DOHH2 (cell line): ENCODE measurements around the gene CRTAP.

Experiments used
- H3F3A ChIP-seq: fragments of 200-600 bp; sonication (generic), shearing (Covaris generic); 2 replicates; pipeline ENCODE4 v1.6.0; 2016; ENCODE audit warnings: antibody characterized with exemption, mild to moderate bottlenecking; ENCODE audit not compliant: control insufficient read depth, insufficient read depth
- H3K27ac ChIP-seq: fragments of 200-600 bp; sonication (generic); 2 replicates; pipeline ENCODE4 v1.5.1; 2014; ENCODE audit warnings: low read depth, mild to moderate bottlenecking, low read length, moderate library complexity
- H3K27me3 ChIP-seq: fragments of 200-600 bp; sonication (generic); 2 replicates; pipeline ENCODE4 v1.6.1; 2014; ENCODE audit warnings: mild to moderate bottlenecking, low read length, mixed read lengths; ENCODE audit not compliant: control insufficient read depth
- H3K36me3 ChIP-seq: fragments of 200-600 bp; sonication (generic); 2 replicates; pipeline ENCODE4 v1.6.1; 2014; ENCODE audit warnings: mild to moderate bottlenecking, low read length, moderate library complexity, mixed read lengths; ENCODE audit not compliant: control insufficient read depth
- H3K4me1 ChIP-seq: fragments of 200-600 bp; sonication (generic); 2 replicates; pipeline ENCODE4 v1.6.1; 2014; ENCODE audit warnings: mild to moderate bottlenecking, low read length, mixed read lengths; ENCODE audit not compliant: control insufficient read depth
- H3K4me2 ChIP-seq: fragments of 200-600 bp; sonication (generic); 2 replicates; pipeline ENCODE4 v1.6.0; 2014; ENCODE audit warnings: mild to moderate bottlenecking, low read length, moderate library complexity
- H3K4me3 ChIP-seq: fragments of 200-600 bp; sonication (generic); 2 replicates; pipeline ENCODE4 v1.5.1; 2014; ENCODE audit warnings: mild to moderate bottlenecking, low read length, mixed read lengths
- H3K79me2 ChIP-seq: fragments of 200-600 bp; sonication (generic); 2 replicates; pipeline ENCODE4 v1.6.1; 2014; ENCODE audit warnings: mild to moderate bottlenecking, low read length, mixed read lengths; ENCODE audit not compliant: control insufficient read depth
- H3K9me2 ChIP-seq: fragments of 200-600 bp; sonication (generic); replicated peaks from 2 replicates; pipeline ENCODE4 v1.6.1; 2014; ENCODE audit warnings: mild to moderate bottlenecking, low read length, mixed read lengths; ENCODE audit not compliant: control insufficient read depth
- H3K9me3 ChIP-seq: fragments of 200-600 bp; sonication (generic); 2 replicates; pipeline ENCODE4 v1.6.1; 2014; ENCODE audit warnings: antibody characterized with exemption, low read length, mixed read lengths; ENCODE audit not compliant: control insufficient read depth, insufficient read depth
- H4K20me1 ChIP-seq: fragments of 200-600 bp; sonication (generic); 2 replicates; pipeline ENCODE4 v1.6.0; 2014; ENCODE audit warnings: low read depth, mild to moderate bottlenecking, antibody characterized with exemption, low read length, moderate library complexity; ENCODE audit not compliant: control insufficient read depth, insufficient read depth
- EZH2phosphoT487 ChIP-seq: fragments of 200-600 bp; sonication (generic); IDR thresholded peaks from 2 replicates; pipeline ENCODE4 v1.6.1; 2017; ENCODE audit warnings: borderline replicate concordance, mild to moderate bottlenecking, antibody characterized with exemption, low read length, moderate library complexity, mixed read lengths
- TF ChIP-seq, protein P1 (sequence below): fragments of 200-600 bp; sonication (generic); IDR thresholded peaks from one replicate; pipeline ENCODE4 v1.5.1; 2014; ENCODE audit warnings: antibody characterized with exemption, mild to moderate bottlenecking, low read depth, low read length; ENCODE audit not compliant: poor library complexity, severe bottlenecking

CRTAP gene

DNA sequence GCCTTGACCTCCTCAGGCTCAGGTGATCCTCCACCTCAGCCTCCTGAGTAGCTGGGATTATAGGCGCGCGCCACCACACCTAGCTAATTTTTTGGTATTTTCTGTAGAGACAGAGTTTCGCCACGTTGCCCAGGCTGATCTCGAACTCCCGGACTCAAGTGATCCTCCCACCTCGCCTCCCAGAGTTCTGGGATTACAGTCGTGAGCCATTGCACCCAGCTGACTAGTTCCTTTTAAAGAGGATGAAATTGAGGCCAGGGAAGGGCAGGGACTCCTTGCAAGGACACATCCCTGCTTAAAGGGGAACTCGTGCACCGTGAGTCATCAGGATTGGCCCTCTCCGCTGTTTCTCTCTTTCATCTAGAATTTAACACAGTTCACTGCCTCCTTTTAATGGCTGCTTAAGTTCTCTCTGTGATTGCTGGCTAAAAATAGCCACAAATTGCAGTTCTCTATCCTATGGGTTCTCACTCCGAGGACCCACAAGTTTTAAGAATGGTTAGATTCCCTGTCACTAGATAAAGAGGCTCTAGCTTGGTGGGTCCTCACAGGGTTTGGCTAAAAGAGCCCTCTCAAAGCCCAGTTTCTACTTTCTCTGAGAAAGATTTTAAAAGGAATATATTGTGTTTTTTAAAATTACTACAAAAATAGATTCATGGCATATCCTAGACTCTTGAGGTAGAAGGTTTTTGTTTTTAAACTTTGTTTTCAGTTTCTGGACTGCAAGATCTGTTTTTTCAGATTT is 1.4 kb downstream of the CRTAP start:
- Histone ChIP-seq H3K4me3 (peak overlapping the region; percentile 90), H3K27me3 (no peaks in the 10 kb centered on the region), H3K4me2 (peak overlapping the region; percentile 84), H3K4me1 (peaks cover 32% of the 10 kb centered on the region), H3F3A (peaks cover 7% of the 10 kb centered on the region), H3K79me2 (peaks cover 27% of the 10 kb centered on the region), H3K9me3 (no peaks in the 10 kb centered on the region), H4K20me1 (no peaks in the 10 kb centered on the region), H3K9me2 (no peaks in the 10 kb centered on the region), H3K36me3 (peaks cover 2% of the 10 kb centered on the region), H3K27ac (no peak overlapping the region)
- no peak for TF ChIP-seq EZH2phosphoT487
- TF ChIP-seq, protein P1, sequence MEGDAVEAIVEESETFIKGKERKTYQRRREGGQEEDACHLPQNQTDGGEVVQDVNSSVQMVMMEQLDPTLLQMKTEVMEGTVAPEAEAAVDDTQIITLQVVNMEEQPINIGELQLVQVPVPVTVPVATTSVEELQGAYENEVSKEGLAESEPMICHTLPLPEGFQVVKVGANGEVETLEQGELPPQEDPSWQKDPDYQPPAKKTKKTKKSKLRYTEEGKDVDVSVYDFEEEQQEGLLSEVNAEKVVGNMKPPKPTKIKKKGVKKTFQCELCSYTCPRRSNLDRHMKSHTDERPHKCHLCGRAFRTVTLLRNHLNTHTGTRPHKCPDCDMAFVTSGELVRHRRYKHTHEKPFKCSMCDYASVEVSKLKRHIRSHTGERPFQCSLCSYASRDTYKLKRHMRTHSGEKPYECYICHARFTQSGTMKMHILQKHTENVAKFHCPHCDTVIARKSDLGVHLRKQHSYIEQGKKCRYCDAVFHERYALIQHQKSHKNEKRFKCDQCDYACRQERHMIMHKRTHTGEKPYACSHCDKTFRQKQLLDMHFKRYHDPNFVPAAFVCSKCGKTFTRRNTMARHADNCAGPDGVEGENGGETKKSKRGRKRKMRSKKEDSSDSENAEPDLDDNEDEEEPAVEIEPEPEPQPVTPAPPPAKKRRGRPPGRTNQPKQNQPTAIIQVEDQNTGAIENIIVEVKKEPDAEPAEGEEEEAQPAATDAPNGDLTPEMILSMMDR, result no peak

GRCh38 chr3:33117461-33117860 is 3.6 kb downstream of the CRTAP start:
- peaks cover 18% of the 10 kb centered on the region for H3K36me3 ChIP-seq
- H3K4me2 ChIP-seq, result no peak overlapping the region

GRCh38 chr3:33119891-33120290 is 6.1 kb downstream of the CRTAP start:
- Histone ChIP-seq H3K4me2 (no peak overlapping the region), H3K27ac (no peak overlapping the region), H3K27me3 (no peaks in the 10 kb centered on the region), H3K9me2 (no peaks in the 10 kb centered on the region), H3F3A (no peaks in the 10 kb centered on the region), H3K4me3 (no peak overlapping the region), H3K9me3 (no peaks in the 10 kb centered on the region), H4K20me1 (no peaks in the 10 kb centered on the region), H3K4me1 (peaks cover 15% of the 10 kb centered on the region), H3K79me2 (peaks cover 25% of the 10 kb centered on the region), H3K36me3 (peaks cover 32% of the 10 kb centered on the region)
- TF ChIP-seq EZH2phosphoT487, result no peak
- TF ChIP-seq, protein P1, result no peak

More at GRCh38 chr3:33117461-33117860, 3.6 kb downstream of the CRTAP start:
- no peak overlapping the region for H3K27ac ChIP-seq
- H3K4me1 ChIP-seq, result peaks cover 27% of the 10 kb centered on the region
- H3F3A ChIP-seq, result peaks cover 7% of the 10 kb centered on the region
- peaks cover 27% of the 10 kb centered on the region for H3K79me2 ChIP-seq
- H3K4me3 ChIP-seq, result no peak overlapping the region
- no peaks in the 10 kb centered on the region for H3K9me2 ChIP-seq
- H3K27me3 ChIP-seq, result no peaks in the 10 kb centered on the region
- no peak for TF ChIP-seq EZH2phosphoT487
- TF ChIP-seq, protein P1, result no peak
- H4K20me1 ChIP-seq, result no peaks in the 10 kb centered on the region
- no peaks in the 10 kb centered on the region for H3K9me3 ChIP-seq
